Measurements from ENCODE around the gene U2AF1.
"Not testable (repeated sequence)": the region's sequence is repeated elsewhere in the genome, so short reads cannot be mapped to it uniquely, and the experiment has no call there.

GRCh38 chr21:43115956-43116355 is 8.6 kb upstream of the U2AF1 start:
- not testable (repeated sequence) for TF ChIP-seq CTCF, POLR2A (IDR thresholded peaks at IDR 0.05)
